IMR-90 (cell line): ENCODE data around the gene TNFSF13B.

Experiments used
- BHLHE40 ChIP-seq: fragments of 150-350 bp; IDR thresholded peaks from 2 replicates; pipeline ENCODE4 v1.6.1; 2016; ENCODE audit warnings: mild to moderate bottlenecking, low read depth, low read length
- CEBPB ChIP-seq: IDR thresholded peaks from 2 replicates; pipeline ENCODE4 v1.6.1; 2012; ENCODE audit warnings: low read depth, low read length, improper control_type of control experiment
- CHD1 ChIP-seq: IDR thresholded peaks from 2 replicates; pipeline ENCODE4 v1.6.1; 2012; ENCODE audit warnings: low read depth, low read length, improper control_type of control experiment
- CTCF ChIP-seq: conservative IDR thresholded peaks from 2 replicates; pipeline ENCODE4 v1.5.1; 2012; ENCODE audit warnings: mild to moderate bottlenecking, low read depth, low read length, improper control_type of control experiment
- FOS ChIP-seq: fragments of 150-350 bp; IDR thresholded peaks from 2 replicates; pipeline ENCODE4 v1.6.1; 2016; ENCODE audit warnings: low read depth, low read length
- MAZ ChIP-seq: IDR thresholded peaks from 2 replicates; pipeline ENCODE4 v1.6.1; 2012; ENCODE audit warnings: low read depth, mild to moderate bottlenecking, low read length, improper control_type of control experiment, moderate library complexity, borderline replicate concordance
- MXI1 ChIP-seq: IDR thresholded peaks from 2 replicates; pipeline ENCODE4 v1.6.1; 2012; ENCODE audit warnings: low read depth, mild to moderate bottlenecking, low read length, moderate library complexity, borderline replicate concordance
- NFE2L2 ChIP-seq: fragments of 150-350 bp; IDR thresholded peaks from 2 replicates; pipeline ENCODE4 v1.6.1; 2016; ENCODE audit warnings: low read depth, mild to moderate bottlenecking, low read length
- POLR2A ChIP-seq: IDR thresholded peaks from 2 replicates; pipeline ENCODE4 v1.6.1; 2012; ENCODE audit warnings: mild to moderate bottlenecking, low read depth, low read length
- RAD21 ChIP-seq: IDR thresholded peaks from 2 replicates; pipeline ENCODE4 v1.6.1; 2012; ENCODE audit warnings: low read length, improper control_type of control experiment
- RCOR1 ChIP-seq: IDR thresholded peaks from 2 replicates; pipeline ENCODE4 v1.6.1; 2012; ENCODE audit warnings: mild to moderate bottlenecking, low read length, improper control_type of control experiment; ENCODE audit not compliant: insufficient replicate concordance
- RFX5 ChIP-seq: IDR thresholded peaks from 2 replicates; pipeline ENCODE4 v1.8.0; 2012; ENCODE audit warnings: low read depth, mild to moderate bottlenecking, low read length, moderate library complexity
- SMC3 ChIP-seq: fragments of 150-350 bp; IDR thresholded peaks from 2 replicates; pipeline ENCODE4 v1.6.1; 2016; ENCODE audit warnings: low read depth, mild to moderate bottlenecking, antibody characterized with exemption, low read length, moderate library complexity
- USF2 ChIP-seq: fragments of 150-350 bp; IDR thresholded peaks from 2 replicates; pipeline ENCODE4 v1.6.1; 2017; ENCODE audit warnings: mild to moderate bottlenecking, antibody characterized with exemption, low read length, low read depth

DNA sequence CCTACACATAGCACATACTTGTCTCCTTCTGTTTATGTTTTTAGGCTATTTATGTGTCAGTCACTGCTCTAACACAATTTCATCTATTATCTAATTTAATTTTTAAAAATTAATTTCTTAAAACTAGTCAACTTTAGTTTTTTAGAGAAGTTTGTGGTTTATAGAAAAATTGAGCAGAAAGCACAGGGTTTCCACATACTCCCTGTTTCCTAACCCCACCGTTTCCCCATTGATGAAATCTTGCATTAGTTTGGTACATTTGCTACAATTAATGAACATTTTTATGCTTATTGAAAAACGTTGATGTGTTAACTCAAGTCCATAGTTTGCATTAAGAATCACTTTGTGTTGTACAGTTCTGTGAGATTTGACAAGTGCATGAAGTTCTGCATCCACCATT is 53.5 kb downstream of the TNFSF13B start:
- TF ChIP-seq CHD1: no peak
- no peak for TF ChIP-seq CTCF
- TF ChIP-seq RCOR1: no peak
- no peak for TF ChIP-seq CEBPB
- no peak for TF ChIP-seq BHLHE40
- TF ChIP-seq FOS: no peak
- TF ChIP-seq MXI1: no peak
- TF ChIP-seq POLR2A: no peak
- TF ChIP-seq NFE2L2: no peak
- TF ChIP-seq RFX5: no peak
- TF ChIP-seq USF2: no peak
- TF ChIP-seq RAD21: no peak
- TF ChIP-seq SMC3: no peak
- TF ChIP-seq MAZ: no peak
